Hematopoietic multipotent progenitor cell (in vitro differentiated cells): ENCODE measurements around the gene WSCD2. TPM values are rescaled to one million over a fixed set of nuclear protein-coding genes. Genes with fewer than 3 reads are reported as not detected.
A peak's percentile ranks its signal among the peaks of the same experiment; 100 is the strongest.

Experiments used
- DNase-seq, 3 donors: peaks; one replicate each; pipeline ENCODE4 v3.0.0-alpha.2; 2011 to 2015; ENCODE audit warnings: low read depth in 2 of 3, low spot score in 2 of 3
- total RNA-seq: library from RNA; depleted of rRNA; stranded (reverse); fragments of >200 nt; gene quantifications from one replicate; pipeline ENCODE4 v1.2.3, GENCODE V29; 2012

WSCD2 gene
- total RNA-seq, 1 donor = 0.27 TPM

DNA sequence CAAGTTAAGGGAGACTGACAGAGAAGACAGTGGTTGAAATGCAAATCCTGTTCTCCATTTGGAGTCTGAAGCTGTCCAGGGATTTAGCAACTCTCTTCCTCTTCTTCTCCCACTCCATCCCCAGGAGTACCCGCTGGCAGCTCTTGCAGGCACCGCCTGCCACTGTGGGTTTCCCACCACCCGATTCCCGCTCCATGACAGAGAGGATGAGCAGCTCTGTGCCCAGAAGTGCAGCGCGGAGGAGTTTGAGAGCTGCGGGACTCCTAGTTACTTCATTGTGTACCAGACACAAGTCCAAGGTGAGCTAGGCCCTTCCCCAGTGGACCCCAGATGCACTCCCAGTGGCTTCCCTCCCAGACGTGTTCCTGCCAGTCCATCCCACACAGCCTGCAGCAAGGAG lies 97.8 kb downstream of the WSCD2 start:
- no peak for DNase-seq

DNA sequence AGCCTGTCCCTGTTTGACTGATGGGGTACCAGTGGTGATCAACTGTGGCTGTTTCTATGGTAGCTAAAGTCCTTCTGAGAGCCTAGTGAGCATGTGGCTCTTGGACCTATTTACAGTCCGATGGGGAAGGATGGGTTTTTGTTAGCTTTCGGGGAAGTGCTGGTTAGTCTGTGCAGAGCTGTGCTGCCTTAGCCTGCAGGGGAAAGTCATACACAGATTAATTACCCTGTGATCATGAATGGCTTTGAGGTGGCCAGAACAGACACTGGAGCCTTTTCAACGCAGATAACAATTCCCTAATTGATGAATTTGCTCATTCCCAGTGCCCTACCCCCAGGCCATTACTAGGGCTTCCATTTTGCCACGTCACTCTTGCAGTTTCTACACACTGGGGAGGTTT lies 99.7 kb downstream of the WSCD2 start:
- no peak for DNase-seq

DNA sequence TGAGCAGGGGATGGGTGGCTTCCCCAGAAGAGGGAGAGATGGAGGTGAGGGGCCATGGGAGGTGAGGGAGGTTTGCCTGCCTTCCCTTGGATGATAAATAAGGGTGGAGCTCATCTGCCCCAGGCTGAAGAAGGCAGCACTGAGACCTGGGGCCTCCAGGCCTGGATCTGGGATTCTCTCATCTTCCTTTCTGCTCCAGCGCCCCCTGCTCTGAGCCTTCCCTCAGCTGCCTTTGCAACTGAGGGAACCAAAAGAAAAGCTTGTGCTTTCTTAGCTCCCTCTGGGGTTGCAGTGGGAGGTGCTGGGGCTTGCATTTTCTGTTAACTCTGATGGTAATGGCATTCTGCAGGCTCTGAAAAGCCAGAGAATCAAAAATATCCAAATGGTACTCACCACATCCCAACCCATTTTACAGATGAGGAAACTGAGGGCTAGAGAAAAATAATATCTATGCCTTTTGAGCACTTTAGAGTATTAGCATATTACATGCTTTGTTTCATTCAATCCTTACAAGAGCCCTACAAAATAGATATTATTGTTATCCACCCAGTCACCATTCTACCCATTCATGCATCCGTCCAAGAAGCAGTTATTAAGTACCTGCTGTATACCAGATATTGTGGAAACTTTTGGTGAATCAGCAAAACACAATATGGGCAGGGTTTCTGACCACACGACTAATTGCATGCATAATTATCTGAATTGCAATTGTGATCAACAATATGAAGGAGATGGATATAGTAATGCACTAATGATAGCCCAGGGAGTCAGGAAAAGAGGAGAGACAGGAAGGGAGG lies 102.2 kb downstream of the WSCD2 start:
- DNase-seq = no peak

DNA sequence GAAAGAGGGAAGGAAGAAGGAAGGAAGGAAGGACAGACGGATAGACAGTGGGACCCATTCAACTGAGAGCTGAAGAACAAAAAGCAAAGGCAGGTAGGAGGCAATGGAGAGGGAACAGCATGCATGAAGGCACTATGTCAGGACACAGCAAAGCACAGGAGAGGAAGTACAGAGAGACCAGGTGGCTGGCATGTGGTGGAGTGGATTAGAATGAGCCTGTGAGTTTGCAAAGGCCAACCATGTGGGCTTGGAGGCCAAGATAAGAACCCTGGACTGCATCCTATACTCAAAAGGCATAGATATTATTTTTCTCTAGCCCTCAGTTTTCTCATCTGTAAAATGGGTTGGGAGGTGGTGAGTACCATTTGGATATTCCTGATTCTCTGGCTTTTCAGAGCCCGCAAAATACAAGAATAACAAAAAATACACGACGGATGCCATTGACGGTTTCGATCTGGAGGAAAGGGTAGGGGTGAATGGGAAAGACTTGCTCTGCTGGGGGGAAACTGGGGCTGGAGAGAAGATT lies 102.9 kb downstream of the WSCD2 start:
- DNase-seq = peak in 1 of 3 donors; percentile 9

DNA sequence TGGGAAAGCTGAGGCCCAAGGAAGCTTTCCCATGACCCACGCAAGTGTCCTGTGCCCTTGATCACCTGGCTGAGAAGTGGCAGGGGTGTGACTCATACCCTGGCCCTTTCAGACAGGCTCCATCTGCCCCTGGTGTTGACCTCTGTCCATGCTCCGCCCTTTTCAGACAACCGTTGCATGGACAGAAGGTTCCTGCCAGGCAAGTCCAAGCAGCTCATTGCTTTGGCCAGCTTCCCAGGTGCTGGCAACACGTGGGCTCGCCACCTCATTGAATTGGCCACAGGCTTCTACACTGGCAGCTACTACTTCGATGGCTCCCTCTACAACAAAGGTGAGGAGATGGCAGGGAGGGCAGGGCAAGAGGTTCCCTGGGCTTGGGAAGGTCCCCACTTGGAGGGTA lies 103.5 kb downstream of the WSCD2 start:
- no peak for DNase-seq

DNA sequence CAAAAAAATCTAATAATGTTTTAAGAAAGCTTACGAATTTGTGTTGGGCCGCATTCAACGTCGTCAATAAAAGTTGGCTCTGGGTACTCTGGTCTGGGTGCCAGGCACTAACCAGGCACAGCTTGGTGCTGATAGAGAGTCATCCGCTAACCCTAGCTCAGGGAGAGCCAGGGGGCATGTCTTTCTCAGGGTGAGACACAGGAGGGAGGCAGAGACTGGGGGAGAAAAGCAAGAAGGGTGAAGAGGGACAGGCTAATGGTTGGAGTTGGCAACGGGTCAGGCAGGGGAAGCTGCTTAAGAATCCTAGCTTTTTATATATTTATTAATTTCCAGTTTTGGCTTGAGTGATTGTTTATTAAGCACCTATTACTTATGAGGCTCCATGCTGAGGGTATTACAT lies 105.1 kb downstream of the WSCD2 start:
- peak in 2 of 3 donors; percentile 29 to 70 for DNase-seq

DNA sequence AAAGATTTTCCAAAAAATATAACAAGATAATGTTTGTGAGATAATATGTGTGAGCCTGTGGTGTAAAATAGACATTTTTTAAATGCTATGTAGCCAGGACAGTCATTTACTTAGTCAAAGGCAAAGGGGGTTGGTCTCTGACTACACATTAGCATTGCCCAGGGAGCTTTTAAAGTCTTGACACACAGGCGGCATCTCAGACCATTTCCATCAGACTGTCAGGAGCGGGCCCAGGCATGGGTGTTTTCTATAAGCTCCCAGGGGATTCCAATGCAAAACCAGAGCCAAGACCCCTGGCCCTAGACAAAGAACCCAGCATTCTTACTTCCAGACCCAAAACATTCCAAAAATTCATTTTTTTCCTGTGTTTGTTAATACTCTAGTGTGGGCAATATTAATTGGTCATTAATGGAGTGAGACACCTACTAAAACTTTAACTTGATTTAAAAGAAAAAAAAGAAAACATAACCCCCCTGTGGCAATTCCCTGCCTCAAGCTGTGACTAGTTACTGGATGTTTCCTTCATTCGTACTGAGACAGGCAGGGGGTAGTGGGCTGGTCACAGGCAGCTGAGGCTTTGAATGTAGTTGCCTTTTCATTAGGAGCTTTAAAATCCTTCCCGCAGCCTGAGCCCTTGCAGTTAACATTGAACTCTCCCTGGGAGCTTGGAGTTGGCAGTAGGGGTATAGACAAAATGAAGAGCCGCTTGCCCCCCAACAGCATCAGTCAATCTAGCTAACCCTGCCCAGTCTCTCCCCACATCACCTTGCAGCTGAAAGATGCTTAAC lies 106.3 kb downstream of the WSCD2 start:
- DNase-seq = no peak

DNA sequence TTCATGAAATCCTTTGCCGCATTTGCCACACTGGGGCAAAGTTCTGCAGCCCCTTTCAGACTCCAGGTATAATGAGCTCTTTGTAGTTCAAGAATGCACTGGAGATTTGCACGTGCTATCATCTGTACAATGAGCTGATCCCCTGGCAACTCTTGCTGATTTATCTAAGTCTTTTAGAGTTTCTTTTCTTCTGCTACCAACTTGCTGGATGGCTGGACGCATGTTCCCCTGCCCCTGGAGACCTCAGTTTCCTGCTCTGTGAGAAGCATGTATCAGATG lies 106.8 kb downstream of the WSCD2 start:
- DNase-seq = no peak

DNA sequence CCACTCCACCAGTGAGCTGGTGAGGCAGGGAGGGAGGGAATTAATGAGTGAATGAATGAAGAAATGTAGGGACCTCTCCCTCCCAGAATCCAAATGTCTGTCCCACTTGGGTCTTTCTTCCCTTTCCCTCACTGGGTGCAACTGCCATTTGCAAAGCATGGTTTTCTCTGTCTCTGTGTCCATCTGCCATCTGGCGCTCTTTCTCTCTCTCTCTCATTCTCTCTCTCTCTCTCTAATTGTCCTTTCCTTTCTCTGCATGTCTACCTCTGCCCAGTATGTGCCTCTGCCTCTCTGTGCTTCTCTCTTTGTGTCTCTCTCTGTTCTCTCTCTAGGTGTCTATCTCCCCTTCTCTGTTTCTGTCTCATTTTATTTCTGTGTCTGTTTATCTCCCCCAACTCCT lies 107.3 kb downstream of the WSCD2 start:
- no peak for DNase-seq

DNA sequence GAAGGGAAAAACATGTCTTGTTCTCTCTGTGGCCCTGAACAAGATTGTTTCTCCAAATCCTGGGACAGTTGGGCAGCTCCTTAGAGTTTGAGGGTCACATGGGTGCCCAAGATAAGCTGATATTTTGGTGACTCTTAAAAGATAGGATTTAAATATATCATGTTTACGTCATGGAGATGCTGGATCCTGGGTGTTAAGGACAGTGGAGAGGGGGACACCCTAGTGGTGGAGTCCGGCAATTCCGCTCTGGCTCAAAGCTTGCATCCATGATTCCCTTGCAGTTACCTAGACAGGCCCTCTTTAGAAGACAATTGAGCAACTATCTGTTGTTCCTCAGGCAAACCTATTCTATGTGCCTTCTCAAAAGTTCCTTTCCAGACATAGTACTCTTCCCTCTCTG lies 108.2 kb downstream of the WSCD2 start:
- no peak for DNase-seq

DNA sequence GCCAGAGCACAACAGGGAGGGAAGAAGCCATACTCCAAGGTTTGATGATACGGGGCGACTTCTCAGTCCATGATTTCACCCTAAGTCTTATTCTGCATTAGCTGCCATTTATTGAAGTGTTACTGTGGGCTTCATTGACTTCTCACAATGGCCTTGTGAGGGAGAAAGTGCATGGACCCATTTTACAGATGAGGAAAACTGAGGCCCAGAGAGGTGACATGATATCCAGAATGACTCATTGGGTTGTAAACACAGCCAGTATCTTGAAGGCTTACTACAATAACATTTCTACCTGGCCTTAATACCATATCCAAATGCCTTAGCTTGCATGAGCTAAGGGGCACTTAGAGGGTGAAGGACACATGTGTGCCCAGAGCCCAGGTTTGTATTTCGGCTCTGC lies 109.4 kb downstream of the WSCD2 start:
- no peak for DNase-seq

DNA sequence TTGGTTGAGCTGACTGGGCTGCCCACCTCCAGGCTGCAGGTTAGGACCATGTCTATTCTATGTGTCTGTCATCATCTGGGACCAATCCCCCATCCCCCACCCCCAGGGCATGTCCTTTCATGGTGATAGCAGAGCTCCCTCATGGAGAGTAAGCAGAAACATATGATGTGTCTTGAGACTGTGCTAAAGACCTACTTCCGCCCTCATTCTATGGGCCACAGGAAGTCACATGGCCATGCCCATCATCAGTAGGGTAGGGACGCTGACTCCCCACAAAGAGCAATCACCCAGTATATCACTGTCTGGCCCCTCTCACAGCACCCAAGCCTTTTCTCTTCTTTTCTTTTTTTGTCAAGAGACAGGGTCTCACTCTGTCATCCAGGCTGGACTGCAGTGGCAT lies 110.3 kb downstream of the WSCD2 start:
- no peak for DNase-seq

DNA sequence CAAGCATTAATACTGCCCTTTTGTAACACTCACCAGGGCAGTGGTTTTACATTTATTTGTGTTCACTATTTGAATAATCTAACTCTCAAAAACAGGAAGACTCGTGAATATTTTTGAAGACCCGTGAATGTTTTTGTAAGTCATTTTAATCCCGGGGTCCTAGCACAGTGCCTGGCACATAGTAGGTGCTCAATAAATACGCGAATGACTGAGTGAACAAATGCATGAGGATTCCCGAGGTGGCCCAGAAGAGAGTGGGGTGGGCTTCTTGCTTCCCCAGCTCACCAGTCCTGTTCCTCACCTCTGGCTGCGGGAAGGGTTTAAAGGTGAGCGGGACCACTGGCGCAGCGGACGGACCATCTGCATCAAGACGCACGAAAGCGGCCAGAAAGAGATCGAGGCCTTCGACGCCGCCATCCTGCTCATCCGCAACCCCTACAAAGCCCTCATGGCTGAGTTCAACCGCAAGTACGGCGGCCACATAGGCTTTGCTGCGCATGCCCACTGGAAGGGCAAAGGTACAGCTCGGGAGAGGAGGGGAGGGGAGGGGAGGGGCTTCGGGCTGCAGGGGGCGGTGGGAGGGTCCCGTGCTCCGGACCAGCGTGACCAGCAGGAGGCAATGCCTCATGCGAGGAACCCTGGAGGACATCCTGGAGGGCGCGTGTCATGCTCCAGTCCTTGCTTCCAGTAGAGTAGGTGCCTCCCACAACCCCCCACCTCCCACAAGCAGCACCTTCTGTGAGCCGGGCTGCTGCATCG lies 111.1 kb downstream of the WSCD2 start:
- no peak for DNase-seq

DNA sequence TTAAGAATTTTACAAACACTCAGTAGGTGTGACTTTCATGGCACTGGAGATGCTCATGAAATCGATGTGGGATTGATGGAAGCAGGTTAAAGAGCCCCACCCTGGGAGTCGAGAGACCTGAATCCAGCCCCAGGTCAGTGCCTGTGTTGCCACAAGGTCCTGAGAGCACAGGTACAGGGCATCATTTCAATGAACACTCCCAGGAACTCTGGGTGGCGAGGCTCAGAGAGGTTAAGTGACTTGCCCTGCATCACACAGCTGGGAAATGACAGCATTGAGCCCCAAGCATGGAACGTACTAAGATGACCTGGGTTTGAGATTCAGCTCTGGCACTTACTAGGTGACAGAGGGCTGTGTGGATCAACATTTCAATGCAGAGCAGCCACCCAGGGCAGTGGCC lies 111.8 kb downstream of the WSCD2 start:
- no peak for DNase-seq

DNA sequence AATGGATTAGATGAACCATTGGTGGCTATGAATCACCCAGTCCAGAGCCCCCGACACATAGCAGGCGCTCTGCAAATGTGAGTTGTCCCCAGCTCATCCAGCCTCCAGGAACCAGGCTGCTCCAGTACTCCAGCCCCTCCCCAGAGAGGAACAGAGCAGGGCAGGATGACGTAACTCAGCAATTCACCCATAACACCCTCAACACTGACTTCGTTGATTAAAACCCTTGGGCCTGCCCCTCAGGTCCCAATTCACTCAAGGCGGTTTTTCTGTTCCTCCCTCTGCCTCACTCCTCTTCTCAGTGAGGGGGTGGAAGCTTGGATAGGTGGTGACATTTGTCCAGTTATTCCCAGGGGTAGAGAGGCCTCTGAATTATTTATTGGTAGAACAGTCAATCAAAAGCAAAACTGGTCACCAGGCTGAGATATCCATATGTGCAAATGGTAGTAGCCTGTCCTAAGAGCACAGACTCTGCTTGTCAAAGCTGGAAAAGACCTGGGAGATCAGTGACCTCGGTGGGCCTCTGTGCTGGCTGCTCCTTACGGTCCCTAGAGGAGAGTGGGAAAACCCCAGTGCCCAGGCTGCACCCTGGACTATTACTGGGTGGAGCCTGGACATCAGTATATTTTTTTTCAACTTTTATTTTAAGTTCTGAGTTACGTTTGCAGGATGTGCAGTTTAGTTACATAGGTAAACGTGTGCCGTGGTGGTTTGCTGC lies 113.1 kb downstream of the WSCD2 start:
- DNase-seq = no peak

DNA sequence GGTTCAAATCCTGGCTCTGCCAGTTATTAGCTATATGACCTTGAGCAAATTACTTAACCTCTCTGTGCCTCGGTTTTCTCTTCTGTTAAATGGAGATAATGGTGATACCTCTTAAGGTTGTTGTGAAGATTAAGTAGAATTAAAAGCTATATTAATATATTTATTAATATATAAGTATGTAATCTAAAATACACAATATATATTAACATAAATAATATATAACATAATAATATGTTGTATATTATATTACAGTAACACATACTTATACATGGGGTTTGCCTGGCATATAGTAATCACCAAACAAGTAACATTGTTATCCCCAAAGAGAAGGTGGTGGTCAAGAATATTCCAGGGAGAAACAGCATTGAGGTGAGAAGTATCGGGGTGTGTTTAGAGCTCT lies 118.0 kb downstream of the WSCD2 start:
- DNase-seq = no peak

DNA sequence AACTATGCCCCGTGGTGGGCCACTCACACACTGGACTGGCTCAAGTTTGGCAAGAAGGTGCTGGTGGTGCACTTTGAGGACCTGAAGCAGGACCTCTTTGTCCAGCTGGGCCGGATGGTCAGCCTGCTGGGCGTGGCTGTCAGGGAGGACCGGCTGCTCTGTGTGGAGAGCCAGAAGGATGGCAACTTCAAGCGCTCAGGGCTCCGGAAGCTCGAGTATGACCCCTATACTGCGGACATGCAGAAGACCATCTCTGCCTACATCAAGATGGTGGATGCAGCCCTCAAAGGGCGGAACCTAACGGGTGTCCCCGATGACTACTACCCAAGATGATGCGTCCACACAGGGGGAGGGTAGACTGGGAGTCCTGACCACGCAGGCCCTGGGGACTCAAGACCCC lies 118.9 kb downstream of the WSCD2 start:
- DNase-seq = no peak

DNA sequence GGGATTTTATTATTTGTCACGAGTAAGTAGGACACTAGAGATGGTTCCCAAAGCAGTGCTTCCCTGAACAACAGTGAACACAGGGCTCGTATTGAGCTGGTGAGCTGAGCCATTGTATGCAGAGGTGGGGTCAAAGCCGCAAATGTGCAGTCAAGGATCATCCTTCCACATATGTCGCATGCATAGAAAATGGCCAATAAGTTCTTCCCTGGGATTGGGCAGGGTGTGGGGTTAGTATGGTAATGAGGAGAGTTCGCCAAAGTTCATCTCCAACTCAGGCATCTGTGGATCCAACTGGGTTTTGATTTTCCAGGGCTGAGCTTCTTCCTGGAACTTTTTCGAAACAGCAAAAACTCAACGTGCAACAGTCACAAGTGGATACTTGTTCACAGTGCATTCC lies 123.4 kb downstream of the WSCD2 start:
- DNase-seq = no peak

DNA sequence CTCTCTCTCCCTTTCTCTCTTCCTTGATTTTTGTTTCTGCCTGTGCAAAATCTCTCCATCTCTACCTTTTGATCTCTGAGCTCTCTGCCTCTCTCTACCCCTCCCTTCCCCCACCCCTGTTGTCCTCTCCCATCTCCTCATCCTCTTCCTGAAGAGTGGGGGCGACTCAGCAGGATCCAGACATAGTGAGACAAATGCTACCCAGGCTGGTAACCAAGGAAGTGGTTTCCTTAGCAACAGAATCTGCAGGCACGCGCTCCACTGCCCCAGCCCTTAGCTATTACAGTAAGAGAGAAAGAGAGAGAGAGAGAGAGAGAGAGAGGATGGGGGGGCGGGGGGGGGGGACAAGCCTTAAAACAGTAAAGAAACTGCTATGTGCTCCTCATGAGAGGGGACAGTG lies 124.5 kb downstream of the WSCD2 start:
- DNase-seq = peak in 2 of 3 donors; percentile 11 to 31

DNA sequence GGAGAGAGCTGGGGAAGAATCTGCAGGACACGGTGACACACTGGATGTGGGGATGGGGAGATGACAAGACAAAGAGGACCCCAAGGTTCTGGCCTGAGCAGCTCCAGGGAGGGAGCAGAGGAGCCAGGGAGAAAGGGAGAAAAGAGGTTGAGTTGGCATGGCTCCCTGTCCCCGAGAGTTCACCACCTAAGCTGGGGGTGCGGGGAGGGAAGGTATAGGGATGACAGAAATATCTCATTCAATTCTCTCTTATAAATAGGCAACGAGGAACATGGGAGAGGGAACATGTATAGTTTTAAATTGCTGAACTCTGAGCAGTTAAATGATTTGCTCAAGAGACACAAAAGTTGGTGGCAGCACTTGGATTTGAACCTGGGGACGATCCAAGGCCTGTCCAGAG lies 124.9 kb downstream of the WSCD2 start:
- DNase-seq = no peak
